ENCODE results near the gene RHBDL1.

The RHBDL1 gene

DNA sequence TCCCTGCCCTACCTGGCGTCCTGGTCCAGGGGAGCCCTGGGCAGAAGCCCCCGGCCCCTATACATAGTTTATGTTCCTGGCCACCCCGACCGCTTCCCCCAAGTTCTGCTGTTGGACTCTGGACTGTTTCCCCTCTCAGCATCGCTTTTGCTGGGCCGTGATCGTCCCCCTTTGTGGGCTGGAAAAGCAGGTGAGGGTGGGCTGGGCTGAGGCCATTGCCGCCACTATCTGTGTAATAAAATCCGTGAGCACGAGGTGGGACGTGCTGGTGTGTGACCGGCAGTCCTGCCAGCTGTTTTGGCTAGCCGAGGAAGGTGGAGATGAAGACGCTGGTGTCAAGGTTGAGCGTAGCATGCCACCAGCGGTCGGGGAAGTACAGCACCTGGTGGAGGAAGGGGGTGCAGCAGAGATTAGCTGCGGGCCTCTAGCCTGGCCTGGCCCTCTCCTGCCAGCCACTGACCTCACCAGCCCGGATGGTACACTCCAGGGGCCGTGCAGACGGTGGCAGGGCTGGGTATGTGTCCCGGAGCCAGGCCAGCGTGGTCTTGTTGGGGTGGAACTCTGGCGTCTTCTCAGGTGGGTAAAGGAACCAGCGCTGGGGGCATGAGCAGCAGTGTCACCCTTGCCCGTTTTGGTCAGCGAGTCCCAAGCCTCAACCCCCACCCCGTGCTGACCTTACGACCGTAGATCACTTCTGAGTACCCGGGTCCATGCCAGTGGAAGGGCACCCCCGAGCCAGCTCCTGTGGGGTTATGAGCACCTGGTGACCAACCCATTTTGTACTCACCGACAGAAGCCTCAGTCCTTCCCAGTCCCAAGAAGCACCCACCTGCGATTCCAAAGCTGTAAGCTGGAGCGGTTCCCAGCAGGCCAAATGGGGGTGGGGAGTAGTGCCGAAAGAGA, 7.3 kb downstream of the RHBDL1 start (continued):
- TF ChIP-seq ZNF114 (tag by site-specific recombination; IDR thresholded peaks at IDR 0.05) (no peak), TRIM28 (IDR thresholded peaks at IDR 0.05; ENCODE audit: borderline replicate concordance, low read length) (no peak), KLF8 (tag by site-specific recombination; IDR thresholded peaks at IDR 0.05) (peak; percentile 31; the same call in 1 of the 2 replicates), SP2 (tag by site-specific recombination; IDR thresholded peaks at IDR 0.05) (peak; percentile 40; the same call in 1 of the 2 replicates), ZBTB1 (tag by site-specific recombination; IDR thresholded peaks at IDR 0.05) (0 out of 2 replicates have a peak, but pooled peaks have one; percentile 16), KLF7 (tag by site-specific recombination; IDR thresholded peaks at IDR 0.05; ENCODE audit: borderline replicate concordance) (no peak), ZNF600 (tag by site-specific recombination; IDR thresholded peaks at IDR 0.05) (peak; percentile 86), ZFHX2 (tag by site-specific recombination; conservative IDR thresholded peaks at IDR 0.05) (no peak), ZNF529 (tag by site-specific recombination; IDR thresholded peaks at IDR 0.05; ENCODE audit: insufficient replicate concordance) (no peak), ZNF366 (tag by site-specific recombination; conservative IDR thresholded peaks at IDR 0.05) (no peak), ZNF48 (tag by site-specific recombination; IDR thresholded peaks at IDR 0.05) (no peak), ZNF433 (tag by site-specific recombination; IDR thresholded peaks at IDR 0.05; ENCODE audit: low read depth) (no peak), GLIS2 (tag by site-specific recombination; IDR thresholded peaks at IDR 0.05) (no peak), ZBTB48 (tag by site-specific recombination; IDR thresholded peaks at IDR 0.05) (0 out of 2 replicates have a peak, but pooled peaks have one; percentile 21), ZNF354C (tag by site-specific recombination; IDR thresholded peaks at IDR 0.05; ENCODE audit: borderline replicate concordance, low read depth) (no peak), RBAK (tag by site-specific recombination; IDR thresholded peaks at IDR 0.05) (no peak), BCL11A (tag by site-specific recombination; IDR thresholded peaks at IDR 0.05; ENCODE audit: low read depth) (peak; percentile 40; the same call in 1 of the 2 replicates)
- TF ChIP-seq, protein P1, sequence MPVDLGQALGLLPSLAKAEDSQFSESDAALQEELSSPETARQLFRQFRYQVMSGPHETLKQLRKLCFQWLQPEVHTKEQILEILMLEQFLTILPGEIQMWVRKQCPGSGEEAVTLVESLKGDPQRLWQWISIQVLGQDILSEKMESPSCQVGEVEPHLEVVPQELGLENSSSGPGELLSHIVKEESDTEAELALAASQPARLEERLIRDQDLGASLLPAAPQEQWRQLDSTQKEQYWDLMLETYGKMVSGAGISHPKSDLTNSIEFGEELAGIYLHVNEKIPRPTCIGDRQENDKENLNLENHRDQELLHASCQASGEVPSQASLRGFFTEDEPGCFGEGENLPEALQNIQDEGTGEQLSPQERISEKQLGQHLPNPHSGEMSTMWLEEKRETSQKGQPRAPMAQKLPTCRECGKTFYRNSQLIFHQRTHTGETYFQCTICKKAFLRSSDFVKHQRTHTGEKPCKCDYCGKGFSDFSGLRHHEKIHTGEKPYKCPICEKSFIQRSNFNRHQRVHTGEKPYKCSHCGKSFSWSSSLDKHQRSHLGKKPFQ (tag by site-specific recombination; IDR thresholded peaks at IDR 0.05) = no peak; the same call in 1 of the 2 replicates
- TF ChIP-seq, protein P2, sequence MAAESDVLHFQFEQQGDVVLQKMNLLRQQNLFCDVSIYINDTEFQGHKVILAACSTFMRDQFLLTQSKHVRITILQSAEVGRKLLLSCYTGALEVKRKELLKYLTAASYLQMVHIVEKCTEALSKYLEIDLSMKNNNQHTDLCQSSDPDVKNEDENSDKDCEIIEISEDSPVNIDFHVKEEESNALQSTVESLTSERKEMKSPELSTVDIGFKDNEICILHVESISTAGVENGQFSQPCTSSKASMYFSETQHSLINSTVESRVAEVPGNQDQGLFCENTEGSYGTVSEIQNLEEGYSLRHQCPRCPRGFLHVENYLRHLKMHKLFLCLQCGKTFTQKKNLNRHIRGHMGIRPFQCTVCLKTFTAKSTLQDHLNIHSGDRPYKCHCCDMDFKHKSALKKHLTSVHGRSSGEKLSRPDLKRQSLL (tag by site-specific recombination; IDR thresholded peaks at IDR 0.05) = no peak
- TF ChIP-seq, protein P3, sequence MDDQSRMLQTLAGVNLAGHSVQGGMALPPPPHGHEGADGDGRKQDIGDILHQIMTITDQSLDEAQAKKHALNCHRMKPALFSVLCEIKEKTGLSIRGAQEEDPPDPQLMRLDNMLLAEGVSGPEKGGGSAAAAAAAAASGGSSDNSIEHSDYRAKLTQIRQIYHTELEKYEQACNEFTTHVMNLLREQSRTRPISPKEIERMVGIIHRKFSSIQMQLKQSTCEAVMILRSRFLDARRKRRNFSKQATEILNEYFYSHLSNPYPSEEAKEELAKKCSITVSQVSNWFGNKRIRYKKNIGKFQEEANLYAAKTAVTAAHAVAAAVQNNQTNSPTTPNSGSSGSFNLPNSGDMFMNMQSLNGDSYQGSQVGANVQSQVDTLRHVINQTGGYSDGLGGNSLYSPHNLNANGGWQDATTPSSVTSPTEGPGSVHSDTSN (CRISPR knock-in tag; IDR thresholded peaks at IDR 0.05) = no peak; the same call in 1 of the 2 replicates
- TF ChIP-seq, protein P4, sequence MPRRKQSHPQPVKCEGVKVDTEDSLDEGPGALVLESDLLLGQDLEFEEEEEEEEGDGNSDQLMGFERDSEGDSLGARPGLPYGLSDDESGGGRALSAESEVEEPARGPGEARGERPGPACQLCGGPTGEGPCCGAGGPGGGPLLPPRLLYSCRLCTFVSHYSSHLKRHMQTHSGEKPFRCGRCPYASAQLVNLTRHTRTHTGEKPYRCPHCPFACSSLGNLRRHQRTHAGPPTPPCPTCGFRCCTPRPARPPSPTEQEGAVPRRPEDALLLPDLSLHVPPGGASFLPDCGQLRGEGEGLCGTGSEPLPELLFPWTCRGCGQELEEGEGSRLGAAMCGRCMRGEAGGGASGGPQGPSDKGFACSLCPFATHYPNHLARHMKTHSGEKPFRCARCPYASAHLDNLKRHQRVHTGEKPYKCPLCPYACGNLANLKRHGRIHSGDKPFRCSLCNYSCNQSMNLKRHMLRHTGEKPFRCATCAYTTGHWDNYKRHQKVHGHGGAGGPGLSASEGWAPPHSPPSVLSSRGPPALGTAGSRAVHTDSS (tag by site-specific recombination; IDR thresholded peaks at IDR 0.05) = peak; percentile 77
- TF ChIP-seq, protein P5, sequence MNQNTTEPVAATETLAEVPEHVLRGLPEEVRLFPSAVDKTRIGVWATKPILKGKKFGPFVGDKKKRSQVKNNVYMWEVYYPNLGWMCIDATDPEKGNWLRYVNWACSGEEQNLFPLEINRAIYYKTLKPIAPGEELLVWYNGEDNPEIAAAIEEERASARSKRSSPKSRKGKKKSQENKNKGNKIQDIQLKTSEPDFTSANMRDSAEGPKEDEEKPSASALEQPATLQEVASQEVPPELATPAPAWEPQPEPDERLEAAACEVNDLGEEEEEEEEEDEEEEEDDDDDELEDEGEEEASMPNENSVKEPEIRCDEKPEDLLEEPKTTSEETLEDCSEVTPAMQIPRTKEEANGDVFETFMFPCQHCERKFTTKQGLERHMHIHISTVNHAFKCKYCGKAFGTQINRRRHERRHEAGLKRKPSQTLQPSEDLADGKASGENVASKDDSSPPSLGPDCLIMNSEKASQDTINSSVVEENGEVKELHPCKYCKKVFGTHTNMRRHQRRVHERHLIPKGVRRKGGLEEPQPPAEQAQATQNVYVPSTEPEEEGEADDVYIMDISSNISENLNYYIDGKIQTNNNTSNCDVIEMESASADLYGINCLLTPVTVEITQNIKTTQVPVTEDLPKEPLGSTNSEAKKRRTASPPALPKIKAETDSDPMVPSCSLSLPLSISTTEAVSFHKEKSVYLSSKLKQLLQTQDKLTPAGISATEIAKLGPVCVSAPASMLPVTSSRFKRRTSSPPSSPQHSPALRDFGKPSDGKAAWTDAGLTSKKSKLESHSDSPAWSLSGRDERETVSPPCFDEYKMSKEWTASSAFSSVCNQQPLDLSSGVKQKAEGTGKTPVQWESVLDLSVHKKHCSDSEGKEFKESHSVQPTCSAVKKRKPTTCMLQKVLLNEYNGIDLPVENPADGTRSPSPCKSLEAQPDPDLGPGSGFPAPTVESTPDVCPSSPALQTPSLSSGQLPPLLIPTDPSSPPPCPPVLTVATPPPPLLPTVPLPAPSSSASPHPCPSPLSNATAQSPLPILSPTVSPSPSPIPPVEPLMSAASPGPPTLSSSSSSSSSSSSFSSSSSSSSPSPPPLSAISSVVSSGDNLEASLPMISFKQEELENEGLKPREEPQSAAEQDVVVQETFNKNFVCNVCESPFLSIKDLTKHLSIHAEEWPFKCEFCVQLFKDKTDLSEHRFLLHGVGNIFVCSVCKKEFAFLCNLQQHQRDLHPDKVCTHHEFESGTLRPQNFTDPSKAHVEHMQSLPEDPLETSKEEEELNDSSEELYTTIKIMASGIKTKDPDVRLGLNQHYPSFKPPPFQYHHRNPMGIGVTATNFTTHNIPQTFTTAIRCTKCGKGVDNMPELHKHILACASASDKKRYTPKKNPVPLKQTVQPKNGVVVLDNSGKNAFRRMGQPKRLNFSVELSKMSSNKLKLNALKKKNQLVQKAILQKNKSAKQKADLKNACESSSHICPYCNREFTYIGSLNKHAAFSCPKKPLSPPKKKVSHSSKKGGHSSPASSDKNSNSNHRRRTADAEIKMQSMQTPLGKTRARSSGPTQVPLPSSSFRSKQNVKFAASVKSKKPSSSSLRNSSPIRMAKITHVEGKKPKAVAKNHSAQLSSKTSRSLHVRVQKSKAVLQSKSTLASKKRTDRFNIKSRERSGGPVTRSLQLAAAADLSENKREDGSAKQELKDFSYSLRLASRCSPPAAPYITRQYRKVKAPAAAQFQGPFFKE (tag by site-specific recombination; IDR thresholded peaks at IDR 0.05; ENCODE audit: borderline replicate concordance) = peak; percentile 43; the same call in 1 of the 2 replicates
- TF ChIP-seq, protein P6, sequence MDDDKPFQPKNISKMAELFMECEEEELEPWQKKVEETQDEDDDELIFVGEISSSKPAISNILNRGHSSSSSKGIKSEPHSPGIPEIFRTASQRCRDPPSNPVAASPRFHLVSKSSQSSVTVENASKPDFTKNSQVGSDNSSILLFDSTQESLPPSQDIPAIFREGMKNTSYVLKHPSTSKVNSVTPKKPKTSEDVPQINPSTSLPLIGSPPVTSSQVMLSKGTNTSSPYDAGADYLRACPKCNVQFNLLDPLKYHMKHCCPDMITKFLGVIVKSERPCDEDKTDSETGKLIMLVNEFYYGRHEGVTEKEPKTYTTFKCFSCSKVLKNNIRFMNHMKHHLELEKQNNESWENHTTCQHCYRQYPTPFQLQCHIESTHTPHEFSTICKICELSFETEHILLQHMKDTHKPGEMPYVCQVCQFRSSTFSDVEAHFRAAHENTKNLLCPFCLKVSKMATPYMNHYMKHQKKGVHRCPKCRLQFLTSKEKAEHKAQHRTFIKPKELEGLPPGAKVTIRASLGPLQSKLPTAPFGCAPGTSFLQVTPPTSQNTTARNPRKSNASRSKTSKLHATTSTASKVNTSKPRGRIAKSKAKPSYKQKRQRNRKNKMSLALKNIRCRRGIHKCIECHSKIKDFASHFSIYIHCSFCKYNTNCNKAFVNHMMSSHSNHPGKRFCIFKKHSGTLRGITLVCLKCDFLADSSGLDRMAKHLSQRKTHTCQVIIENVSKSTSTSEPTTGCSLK (tag by site-specific recombination; IDR thresholded peaks at IDR 0.05) = no peak
